Loucy (cell line): ENCODE data around the gene SHISAL1.

Experiments used
- CTCF ChIP-seq: fragments of 200-600 bp; sonication (generic); conservative IDR thresholded peaks from 2 replicates; pipeline ENCODE4 v1.5.1; 2014; ENCODE audit warnings: mild to moderate bottlenecking, antibody characterized with exemption, low read length
- EZH2phosphoT487 ChIP-seq: fragments of 200-600 bp; IDR thresholded peaks from 2 replicates; pipeline ENCODE4 v1.6.1; 2018; ENCODE audit warnings: antibody characterized with exemption, mild to moderate bottlenecking, moderate library complexity, borderline replicate concordance

GRCh38 chr22:44267856-44268255 is 44.9 kb downstream of the SHISAL1 start:
- TF ChIP-seq CTCF (no peak), EZH2phosphoT487 (no peak)
